Mesodermal cell (in vitro differentiated cells): ENCODE measurements around the gene SIN3A.
"Not testable (repeated sequence)": the region's sequence is repeated elsewhere in the genome, so short reads cannot be mapped to it uniquely, and the experiment has no call there.

ENCODE experiments used
- H3K27ac ChIP-seq: 2 replicates; pipeline ENCODE4 v1.7.0; 2013; ENCODE audit warnings: mild to moderate bottlenecking, low read depth, low read length, moderate library complexity; ENCODE audit not compliant: severe bottlenecking
- H3K36me3 ChIP-seq: 2 replicates; pipeline ENCODE4 v1.7.1; 2013; ENCODE audit warnings: mild to moderate bottlenecking, low read length, moderate library complexity; ENCODE audit not compliant: control insufficient read depth, insufficient read depth
- H3K4me1 ChIP-seq: one replicate; pipeline ENCODE4 v1.7.1; 2013; ENCODE audit warnings: mild to moderate bottlenecking, low read length; ENCODE audit not compliant: insufficient read depth, control insufficient read depth, poor library complexity, severe bottlenecking
- H3K4me3 ChIP-seq: 2 replicates; pipeline ENCODE4 v1.7.0; 2013; ENCODE audit warnings: low read length, control low read depth, mild to moderate bottlenecking; ENCODE audit not compliant: insufficient read depth, poor library complexity, severe bottlenecking; ENCODE audit errors: extremely low read depth
- H3K9me3 ChIP-seq: 2 replicates; pipeline ENCODE4 v1.7.1; 2013; ENCODE audit warnings: mild to moderate bottlenecking, low read length, moderate library complexity; ENCODE audit not compliant: control insufficient read depth
- WGBS, 2 experiments: methylation state at CpG; one replicate each; pipeline ENCODE4 v1.1.5; 2013; ENCODE audit warnings: missing lambda C conversion rate in 2 of 2; ENCODE audit not compliant: insufficient coverage in 2 of 2; 5-methylcytosine and 5-hydroxymethylcytosine counted together

SIN3A gene

GRCh38 chr15:75449585-75450306 lies 1.7 kb downstream of the SIN3A start:
- Histone ChIP-seq H3K36me3 (peaks cover 26% of the 10 kb centered on the region), H3K27ac (peak overlapping the region; percentile 93), H3K4me1 (no peaks in the 10 kb centered on the region), H3K4me3 (peak overlapping the region; percentile 83), H3K9me3 (no peaks in the 10 kb centered on the region)
- 75 to 93% methylated on average over 10 to 13 of the region's 14 CpGs for WGBS, 2 experiments

GRCh38 chr15:75448171-75448570 lies 3.3 kb downstream of the SIN3A start:
- 94 to 99% methylated on average over 9 to 13 of the region's 13 CpGs for whole genome bisulfite sequencing, 2 experiments
- not testable (repeated sequence) for H3K4me3 ChIP-seq, H3K9me3 ChIP-seq, H3K4me1 ChIP-seq, H3K27ac ChIP-seq
- H3K36me3 ChIP-seq, result peaks cover 36% of the 10 kb centered on the region

GRCh38 chr15:75446151-75446550 lies 5.3 kb downstream of the SIN3A start:
- Histone ChIP-seq H3K4me3 (no peak overlapping the region), H3K27ac (no peak overlapping the region), H3K36me3 (peaks cover 48% of the 10 kb centered on the region), H3K9me3 (no peaks in the 10 kb centered on the region), H3K4me1 (no peaks in the 10 kb centered on the region)
- 95 to 96% methylated on average over 2 to 3 of the region's 3 CpGs for WGBS, 2 experiments

- WGBS, 2 experiments, result 100% methylated on average over 1 of the region's 10 CpGs; no CpG with 5 or more reads in 1 of the 2 experiments
- H3K36me3 ChIP-seq, result peaks cover 51% of the 10 kb centered on the region
- H3K4me3 ChIP-seq, H3K4me1 ChIP-seq, H3K9me3 ChIP-seq, H3K27ac ChIP-seq: not testable (repeated sequence)
Measured at GRCh38 chr15:75445324-75445723, 6.2 kb downstream of the SIN3A start.

- WGBS, 2 experiments, result 96 to 100% methylated on average over 1 to 5 of the region's 8 CpGs
- not testable (repeated sequence) for H3K4me3 ChIP-seq, H3K9me3 ChIP-seq, H3K27ac ChIP-seq, H3K4me1 ChIP-seq
- peaks cover 57% of the 10 kb centered on the region for H3K36me3 ChIP-seq
Measured at GRCh38 chr15:75443972-75444453, 7.5 kb downstream of the SIN3A start.

GRCh38 chr15:75437721-75438120 lies 13.8 kb downstream of the SIN3A start:
- Histone ChIP-seq H3K27ac (no peak overlapping the region), H3K4me1 (no peaks in the 10 kb centered on the region), H3K36me3 (peaks cover 59% of the 10 kb centered on the region), H3K4me3 (no peak overlapping the region), H3K9me3 (no peaks in the 10 kb centered on the region)
- 100% methylated on average over 2 to 3 of the region's 4 CpGs for WGBS, 2 experiments

- no peak overlapping the region for H3K4me3 ChIP-seq
- no peaks in the 10 kb centered on the region for H3K4me1 ChIP-seq
- no peak overlapping the region for H3K27ac ChIP-seq
- H3K36me3 ChIP-seq, result peaks cover 59% of the 10 kb centered on the region
- no peaks in the 10 kb centered on the region for H3K9me3 ChIP-seq
- WGBS, 2 experiments, result 92 to 100% methylated on average over 3 to 5 of the region's 5 CpGs
Measured at GRCh38 chr15:75436881-75437280, 14.6 kb downstream of the SIN3A start.

- peaks cover 62% of the 10 kb centered on the region for H3K36me3 ChIP-seq
Measured at GRCh38 chr15:75431682-75432081, 19.8 kb downstream of the SIN3A start.

GRCh38 chr15:75431270-75431669 lies 20.2 kb downstream of the SIN3A start:
- Histone ChIP-seq H3K36me3 (peaks cover 65% of the 10 kb centered on the region), H3K4me3 (no peak overlapping the region), H3K4me1 (no peaks in the 10 kb centered on the region), H3K9me3 (no peaks in the 10 kb centered on the region), H3K27ac (no peak overlapping the region)
- 100% methylated on average over 1 to 2 of the region's 2 CpGs for WGBS, 2 experiments

More at GRCh38 chr15:75431682-75432081, 19.8 kb downstream of the SIN3A start:
- Histone ChIP-seq H3K27ac (no peak overlapping the region), H3K4me3 (no peak overlapping the region), H3K9me3 (no peaks in the 10 kb centered on the region), H3K4me1 (no peaks in the 10 kb centered on the region)
- WGBS, 2 experiments, result 86% methylated on average over 1 of the region's 1 CpG; no CpG with 5 or more reads in 1 of the 2 experiments

GRCh38 chr15:75430259-75430658 lies 21.2 kb downstream of the SIN3A start:
- Histone ChIP-seq H3K27ac (no peak overlapping the region), H3K9me3 (no peaks in the 10 kb centered on the region), H3K4me3 (no peak overlapping the region), H3K36me3 (peaks cover 61% of the 10 kb centered on the region), H3K4me1 (no peaks in the 10 kb centered on the region)
- WGBS, 2 experiments, result 95 to 98% methylated on average over 6 to 7 of the region's 7 CpGs

GRCh38 chr15:75428152-75428551 lies 23.3 kb downstream of the SIN3A start:
- Histone ChIP-seq H3K9me3 (no peaks in the 10 kb centered on the region), H3K27ac (no peak overlapping the region), H3K36me3 (peaks cover 64% of the 10 kb centered on the region), H3K4me3 (no peak overlapping the region), H3K4me1 (no peaks in the 10 kb centered on the region)
- 91 to 100% methylated on average over 2 of the region's 3 CpGs for WGBS, 2 experiments
